ENCODE measurements around the gene UBR7. TPM values are rescaled to one million over a fixed set of nuclear protein-coding genes. Genes with fewer than 3 reads are reported as not detected.
A peak's percentile ranks its signal among the peaks of the same experiment; 100 is the strongest.

Gene UBR7
- total and polyA plus RNA-seq, 2 experiments from 2014 or later = 12.4 to 45.3 TPM

DNA sequence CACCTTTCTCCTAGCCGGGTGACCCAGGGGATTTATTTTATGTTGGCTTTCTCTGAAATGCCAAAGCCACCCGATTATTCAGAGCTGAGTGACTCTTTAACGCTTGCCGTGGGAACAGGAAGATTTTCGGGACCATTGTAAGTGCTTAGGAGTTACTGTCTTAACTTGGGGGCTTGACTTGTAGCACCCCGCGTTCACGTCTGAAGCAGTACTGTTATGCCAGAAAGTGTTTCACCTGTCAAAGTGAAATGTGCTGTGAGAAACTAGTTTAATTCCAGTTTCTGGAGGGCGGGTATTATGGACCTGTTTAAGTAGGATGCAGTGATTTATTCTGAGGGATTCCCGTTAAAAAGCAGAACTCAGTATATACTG lies 21.7 kb upstream of the UBR7 start:
- H3K4me2 ChIP-seq = peak overlapping the region; percentile 98
- H4K20me1 ChIP-seq (replicated peaks; ENCODE audit: insufficient read depth) = 0 out of 2 replicates have a peak, but pooled peaks cover 12% of the 10 kb centered on the region
- H3K4me1 ChIP-seq (ENCODE audit: insufficient read depth) = peaks cover 6% of the 10 kb centered on the region; the same call in 1 of the 2 replicates
- peaks cover 38% of the 10 kb centered on the region for H3K79me2 ChIP-seq (replicated peaks; ENCODE audit: insufficient read depth)
- H3K36me3 ChIP-seq (ENCODE audit: insufficient read depth) = peaks cover 19% of the 10 kb centered on the region
- peaks cover 21% of the 10 kb centered on the region for H3K36me3 Mint-ChIP-seq (ENCODE audit: low read depth)
- peaks cover 16% of the 10 kb centered on the region; the same call in 2 of the 3 replicates for H3K4me1 Mint-ChIP-seq
- DNase-seq (ENCODE audit: low spot score) = no peak
- peak overlapping the region; percentile 100 for H2AFZ ChIP-seq
- peaks cover 18% of the 10 kb centered on the region for H3F3A ChIP-seq (replicated peaks; ENCODE audit: low read depth)
- H3K27ac Mint-ChIP-seq = peak overlapping the region; percentile 96
- H3K27me3 Mint-ChIP-seq (ENCODE audit: insufficient read depth, low read depth, poor library complexity) = peaks cover 9% of the 10 kb centered on the region
- H3K4me3 Mint-ChIP-seq = peak overlapping the region; percentile 99
- no peak for ATAC-seq
- peak overlapping the region; percentile 98 for H3K27ac ChIP-seq (ENCODE audit: low read depth)
- peak overlapping the region; percentile 100 for H3K4me3 ChIP-seq
- H3K27me3 ChIP-seq (ENCODE audit: insufficient read depth) = no peaks in the 10 kb centered on the region
- no peaks in the 10 kb centered on the region for H3K9me3 Mint-ChIP-seq
- TF ChIP-seq, protein P1, sequence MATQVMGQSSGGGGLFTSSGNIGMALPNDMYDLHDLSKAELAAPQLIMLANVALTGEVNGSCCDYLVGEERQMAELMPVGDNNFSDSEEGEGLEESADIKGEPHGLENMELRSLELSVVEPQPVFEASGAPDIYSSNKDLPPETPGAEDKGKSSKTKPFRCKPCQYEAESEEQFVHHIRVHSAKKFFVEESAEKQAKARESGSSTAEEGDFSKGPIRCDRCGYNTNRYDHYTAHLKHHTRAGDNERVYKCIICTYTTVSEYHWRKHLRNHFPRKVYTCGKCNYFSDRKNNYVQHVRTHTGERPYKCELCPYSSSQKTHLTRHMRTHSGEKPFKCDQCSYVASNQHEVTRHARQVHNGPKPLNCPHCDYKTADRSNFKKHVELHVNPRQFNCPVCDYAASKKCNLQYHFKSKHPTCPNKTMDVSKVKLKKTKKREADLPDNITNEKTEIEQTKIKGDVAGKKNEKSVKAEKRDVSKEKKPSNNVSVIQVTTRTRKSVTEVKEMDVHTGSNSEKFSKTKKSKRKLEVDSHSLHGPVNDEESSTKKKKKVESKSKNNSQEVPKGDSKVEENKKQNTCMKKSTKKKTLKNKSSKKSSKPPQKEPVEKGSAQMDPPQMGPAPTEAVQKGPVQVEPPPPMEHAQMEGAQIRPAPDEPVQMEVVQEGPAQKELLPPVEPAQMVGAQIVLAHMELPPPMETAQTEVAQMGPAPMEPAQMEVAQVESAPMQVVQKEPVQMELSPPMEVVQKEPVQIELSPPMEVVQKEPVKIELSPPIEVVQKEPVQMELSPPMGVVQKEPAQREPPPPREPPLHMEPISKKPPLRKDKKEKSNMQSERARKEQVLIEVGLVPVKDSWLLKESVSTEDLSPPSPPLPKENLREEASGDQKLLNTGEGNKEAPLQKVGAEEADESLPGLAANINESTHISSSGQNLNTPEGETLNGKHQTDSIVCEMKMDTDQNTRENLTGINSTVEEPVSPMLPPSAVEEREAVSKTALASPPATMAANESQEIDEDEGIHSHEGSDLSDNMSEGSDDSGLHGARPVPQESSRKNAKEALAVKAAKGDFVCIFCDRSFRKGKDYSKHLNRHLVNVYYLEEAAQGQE (IDR thresholded peaks at IDR 0.05; ENCODE audit: unreplicated experiment) = no peak
- TF ChIP-seq NANOG (IDR thresholded peaks at IDR 0.05; ENCODE audit: borderline replicate concordance) = no peak
- TF ChIP-seq, protein P2, sequence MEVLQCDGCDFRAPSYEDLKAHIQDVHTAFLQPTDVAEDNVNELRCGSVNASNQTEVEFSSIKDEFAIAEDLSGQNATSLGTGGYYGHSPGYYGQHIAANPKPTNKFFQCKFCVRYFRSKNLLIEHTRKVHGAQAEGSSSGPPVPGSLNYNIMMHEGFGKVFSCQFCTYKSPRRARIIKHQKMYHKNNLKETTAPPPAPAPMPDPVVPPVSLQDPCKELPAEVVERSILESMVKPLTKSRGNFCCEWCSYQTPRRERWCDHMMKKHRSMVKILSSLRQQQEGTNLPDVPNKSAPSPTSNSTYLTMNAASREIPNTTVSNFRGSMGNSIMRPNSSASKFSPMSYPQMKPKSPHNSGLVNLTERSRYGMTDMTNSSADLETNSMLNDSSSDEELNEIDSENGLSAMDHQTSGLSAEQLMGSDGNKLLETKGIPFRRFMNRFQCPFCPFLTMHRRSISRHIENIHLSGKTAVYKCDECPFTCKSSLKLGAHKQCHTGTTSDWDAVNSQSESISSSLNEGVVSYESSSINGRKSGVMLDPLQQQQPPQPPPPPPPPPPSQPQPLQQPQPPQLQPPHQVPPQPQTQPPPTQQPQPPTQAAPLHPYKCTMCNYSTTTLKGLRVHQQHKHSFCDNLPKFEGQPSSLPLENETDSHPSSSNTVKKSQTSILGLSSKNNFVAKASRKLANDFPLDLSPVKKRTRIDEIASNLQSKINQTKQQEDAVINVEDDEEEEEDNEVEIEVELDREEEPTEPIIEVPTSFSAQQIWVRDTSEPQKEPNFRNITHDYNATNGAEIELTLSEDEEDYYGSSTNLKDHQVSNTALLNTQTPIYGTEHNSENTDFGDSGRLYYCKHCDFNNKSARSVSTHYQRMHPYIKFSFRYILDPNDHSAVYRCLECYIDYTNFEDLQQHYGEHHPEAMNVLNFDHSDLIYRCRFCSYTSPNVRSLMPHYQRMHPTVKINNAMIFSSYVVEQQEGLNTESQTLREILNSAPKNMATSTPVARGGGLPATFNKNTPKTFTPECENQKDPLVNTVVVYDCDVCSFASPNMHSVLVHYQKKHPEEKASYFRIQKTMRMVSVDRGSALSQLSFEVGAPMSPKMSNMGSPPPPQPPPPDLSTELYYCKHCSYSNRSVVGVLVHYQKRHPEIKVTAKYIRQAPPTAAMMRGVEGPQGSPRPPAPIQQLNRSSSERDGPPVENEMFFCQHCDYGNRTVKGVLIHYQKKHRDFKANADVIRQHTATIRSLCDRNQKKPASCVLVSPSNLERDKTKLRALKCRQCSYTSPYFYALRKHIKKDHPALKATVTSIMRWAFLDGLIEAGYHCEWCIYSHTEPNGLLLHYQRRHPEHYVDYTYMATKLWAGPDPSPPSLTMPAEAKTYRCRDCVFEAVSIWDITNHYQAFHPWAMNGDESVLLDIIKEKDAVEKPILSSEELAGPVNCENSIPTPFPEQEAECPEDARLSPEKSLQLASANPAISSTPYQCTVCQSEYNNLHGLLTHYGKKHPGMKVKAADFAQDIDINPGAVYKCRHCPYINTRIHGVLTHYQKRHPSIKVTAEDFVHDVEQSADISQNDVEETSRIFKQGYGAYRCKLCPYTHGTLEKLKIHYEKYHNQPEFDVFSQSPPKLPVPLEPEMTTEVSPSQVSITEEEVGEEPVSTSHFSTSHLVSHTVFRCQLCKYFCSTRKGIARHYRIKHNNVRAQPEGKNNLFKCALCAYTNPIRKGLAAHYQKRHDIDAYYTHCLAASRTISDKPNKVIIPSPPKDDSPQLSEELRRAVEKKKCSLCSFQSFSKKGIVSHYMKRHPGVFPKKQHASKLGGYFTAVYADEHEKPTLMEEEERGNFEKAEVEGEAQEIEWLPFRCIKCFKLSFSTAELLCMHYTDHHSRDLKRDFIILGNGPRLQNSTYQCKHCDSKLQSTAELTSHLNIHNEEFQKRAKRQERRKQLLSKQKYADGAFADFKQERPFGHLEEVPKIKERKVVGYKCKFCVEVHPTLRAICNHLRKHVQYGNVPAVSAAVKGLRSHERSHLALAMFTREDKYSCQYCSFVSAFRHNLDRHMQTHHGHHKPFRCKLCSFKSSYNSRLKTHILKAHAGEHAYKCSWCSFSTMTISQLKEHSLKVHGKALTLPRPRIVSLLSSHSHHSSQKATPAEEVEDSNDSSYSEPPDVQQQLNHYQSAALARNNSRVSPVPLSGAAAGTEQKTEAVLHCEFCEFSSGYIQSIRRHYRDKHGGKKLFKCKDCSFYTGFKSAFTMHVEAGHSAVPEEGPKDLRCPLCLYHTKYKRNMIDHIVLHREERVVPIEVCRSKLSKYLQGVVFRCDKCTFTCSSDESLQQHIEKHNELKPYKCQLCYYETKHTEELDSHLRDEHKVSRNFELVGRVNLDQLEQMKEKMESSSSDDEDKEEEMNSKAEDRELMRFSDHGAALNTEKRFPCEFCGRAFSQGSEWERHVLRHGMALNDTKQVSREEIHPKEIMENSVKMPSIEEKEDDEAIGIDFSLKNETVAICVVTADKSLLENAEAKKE (CRISPR knock-in tag; IDR thresholded peaks at IDR 0.05) = no peak
- TF ChIP-seq, protein P3, sequence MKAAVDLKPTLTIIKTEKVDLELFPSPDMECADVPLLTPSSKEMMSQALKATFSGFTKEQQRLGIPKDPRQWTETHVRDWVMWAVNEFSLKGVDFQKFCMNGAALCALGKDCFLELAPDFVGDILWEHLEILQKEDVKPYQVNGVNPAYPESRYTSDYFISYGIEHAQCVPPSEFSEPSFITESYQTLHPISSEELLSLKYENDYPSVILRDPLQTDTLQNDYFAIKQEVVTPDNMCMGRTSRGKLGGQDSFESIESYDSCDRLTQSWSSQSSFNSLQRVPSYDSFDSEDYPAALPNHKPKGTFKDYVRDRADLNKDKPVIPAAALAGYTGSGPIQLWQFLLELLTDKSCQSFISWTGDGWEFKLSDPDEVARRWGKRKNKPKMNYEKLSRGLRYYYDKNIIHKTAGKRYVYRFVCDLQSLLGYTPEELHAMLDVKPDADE (IDR thresholded peaks at IDR 0.05) = no peak
- TF ChIP-seq POLR2AphosphoS5 (IDR thresholded peaks at IDR 0.05; ENCODE audit: low read depth) = no peak
- TF ChIP-seq ZNF331 (CRISPR knock-in tag; IDR thresholded peaks at IDR 0.05; ENCODE audit: low read depth) = no peak
- TF ChIP-seq CREB1 (CRISPR knock-in tag; IDR thresholded peaks at IDR 0.05; ENCODE audit: low read depth) = no peak
- no peak for TF ChIP-seq EZH2 (IDR thresholded peaks at IDR 0.05; ENCODE audit: low read depth, unreplicated experiment)
- TF ChIP-seq, protein P4, sequence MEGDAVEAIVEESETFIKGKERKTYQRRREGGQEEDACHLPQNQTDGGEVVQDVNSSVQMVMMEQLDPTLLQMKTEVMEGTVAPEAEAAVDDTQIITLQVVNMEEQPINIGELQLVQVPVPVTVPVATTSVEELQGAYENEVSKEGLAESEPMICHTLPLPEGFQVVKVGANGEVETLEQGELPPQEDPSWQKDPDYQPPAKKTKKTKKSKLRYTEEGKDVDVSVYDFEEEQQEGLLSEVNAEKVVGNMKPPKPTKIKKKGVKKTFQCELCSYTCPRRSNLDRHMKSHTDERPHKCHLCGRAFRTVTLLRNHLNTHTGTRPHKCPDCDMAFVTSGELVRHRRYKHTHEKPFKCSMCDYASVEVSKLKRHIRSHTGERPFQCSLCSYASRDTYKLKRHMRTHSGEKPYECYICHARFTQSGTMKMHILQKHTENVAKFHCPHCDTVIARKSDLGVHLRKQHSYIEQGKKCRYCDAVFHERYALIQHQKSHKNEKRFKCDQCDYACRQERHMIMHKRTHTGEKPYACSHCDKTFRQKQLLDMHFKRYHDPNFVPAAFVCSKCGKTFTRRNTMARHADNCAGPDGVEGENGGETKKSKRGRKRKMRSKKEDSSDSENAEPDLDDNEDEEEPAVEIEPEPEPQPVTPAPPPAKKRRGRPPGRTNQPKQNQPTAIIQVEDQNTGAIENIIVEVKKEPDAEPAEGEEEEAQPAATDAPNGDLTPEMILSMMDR (conservative IDR thresholded peaks at IDR 0.05; ENCODE audit: low read depth in 2 of 2) = no peak
- TF ChIP-seq STAT1 (IDR thresholded peaks at IDR 0.05; ENCODE audit: unreplicated experiment) = no peak
- TF ChIP-seq ZNF114 (CRISPR knock-in tag; IDR thresholded peaks at IDR 0.05) = no peak
- no peak for TF ChIP-seq EZH2phosphoT487 (IDR thresholded peaks at IDR 0.05; ENCODE audit: unreplicated experiment)
- TF ChIP-seq JUNB (IDR thresholded peaks at IDR 0.05; ENCODE audit: unreplicated experiment) = no peak
- H3K9me2 ChIP-seq (ENCODE audit: insufficient read depth) = no peaks in the 10 kb centered on the region

Data from GM23338 (cell line).